Stomach smooth muscle (tissue), 2 donors: Measurements from ENCODE around the gene CEP170B.
"Not testable (repeated sequence)": the region's sequence is repeated elsewhere in the genome, so short reads cannot be mapped to it uniquely, and the experiment has no call there.

Source experiments
- H3K27ac ChIP-seq: one replicate; pipeline ENCODE4 v1.7.0; 2013; ENCODE audit warnings: mild to moderate bottlenecking, low read length, inconsistent platforms
- H3K27me3 ChIP-seq, 2 donors: one replicate each; pipeline ENCODE4 v1.7.0; 2013; ENCODE audit warnings: low read length in 2 of 2; ENCODE audit not compliant: insufficient read depth in 2 of 2, control insufficient read depth in 1 of 2
- H3K36me3 ChIP-seq, 2 donors: one replicate each; pipeline ENCODE4 v1.7.0; 2013; ENCODE audit warnings: low read length in 2 of 2; ENCODE audit not compliant: control insufficient read depth in 2 of 2, insufficient read depth in 2 of 2
- H3K4me1 ChIP-seq: one replicate; pipeline ENCODE4 v1.7.0; 2013; ENCODE audit warnings: low read length; ENCODE audit not compliant: control insufficient read depth, insufficient read depth
- H3K4me3 ChIP-seq, 2 donors: one replicate each; pipeline ENCODE4 v1.7.0; 2013; ENCODE audit warnings: low read length in 2 of 2
- H3K9ac ChIP-seq, 2 donors: one replicate each; pipeline ENCODE4 v1.7.0; 2013; ENCODE audit warnings: low read length in 2 of 2, mild to moderate bottlenecking in 1 of 2
- H3K9me3 ChIP-seq, 2 donors: one replicate each; pipeline ENCODE4 v1.7.0; 2013; ENCODE audit warnings: low read length in 2 of 2; ENCODE audit not compliant: control insufficient read depth in 2 of 2
- donor health status: healthy.
- donor health status: Pancreatic carcinoma.

The CEP170B gene

GRCh38 chr14:104880584-104881210, 15.6 kb downstream of the CEP170B start:
- Histone ChIP-seq H3K36me3 (peaks cover 13 to 18% of the 10 kb centered on the region in 2 donors), H3K27me3 (no peaks in the 10 kb centered on the region), H3K27ac (no peak overlapping the region), H3K4me3 (no peak overlapping the region), H3K4me1 (no peaks in the 10 kb centered on the region), H3K9ac (no peak overlapping the region), H3K9me3 (no peaks in the 10 kb centered on the region)

GRCh38 chr14:104881369-104881979, 16.4 kb downstream of the CEP170B start:
- Histone ChIP-seq H3K36me3 (peaks cover 13 to 19% of the 10 kb centered on the region in 2 donors), H3K27ac (no peak overlapping the region), H3K27me3 (no peaks in the 10 kb centered on the region), H3K4me3 (no peak overlapping the region), H3K9ac (no peak overlapping the region), H3K4me1 (no peaks in the 10 kb centered on the region), H3K9me3 (no peaks in the 10 kb centered on the region)

DNA sequence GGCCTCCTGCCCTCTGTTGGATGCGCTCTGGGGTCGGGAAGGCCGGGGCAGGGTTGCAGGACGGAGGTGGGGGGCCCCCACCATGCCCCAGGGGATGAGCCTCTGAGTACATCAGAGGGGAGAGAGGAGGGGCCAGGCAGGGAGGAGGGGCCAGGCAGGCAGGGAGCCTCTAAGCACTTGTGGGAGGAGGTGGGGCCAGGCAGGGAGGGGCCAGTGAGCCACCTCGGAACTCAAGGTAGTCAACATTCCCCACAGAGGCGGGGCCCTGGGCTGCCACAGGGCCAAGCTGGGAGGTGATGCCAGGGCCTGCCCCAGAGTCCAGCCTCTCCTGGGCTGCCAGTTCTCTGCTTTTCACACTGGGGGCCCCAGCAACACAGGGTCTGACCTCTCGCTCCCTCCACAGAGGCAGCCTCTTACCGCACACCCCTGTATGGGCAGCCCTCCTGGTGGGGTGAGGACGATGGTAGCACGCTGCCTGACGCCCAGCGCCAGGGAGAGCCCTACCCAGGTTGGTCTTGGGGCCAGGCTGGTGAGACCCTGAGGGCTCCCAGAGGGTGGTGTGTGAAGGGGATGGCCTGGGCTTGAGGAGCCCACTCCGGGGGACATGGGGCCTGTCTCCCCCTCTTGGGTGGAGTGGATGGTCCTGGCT, 17.4 kb downstream of the CEP170B start:
- H3K27me3 ChIP-seq = no peaks in the 10 kb centered on the region
- H3K36me3 ChIP-seq = peaks cover 17 to 23% of the 10 kb centered on the region in 2 donors
- no peaks in the 10 kb centered on the region for H3K9me3 ChIP-seq
- H3K9ac ChIP-seq = no peak overlapping the region
- H3K4me1 ChIP-seq = no peaks in the 10 kb centered on the region
- H3K27ac ChIP-seq = no peak overlapping the region
- H3K4me3 ChIP-seq = no peak overlapping the region

DNA sequence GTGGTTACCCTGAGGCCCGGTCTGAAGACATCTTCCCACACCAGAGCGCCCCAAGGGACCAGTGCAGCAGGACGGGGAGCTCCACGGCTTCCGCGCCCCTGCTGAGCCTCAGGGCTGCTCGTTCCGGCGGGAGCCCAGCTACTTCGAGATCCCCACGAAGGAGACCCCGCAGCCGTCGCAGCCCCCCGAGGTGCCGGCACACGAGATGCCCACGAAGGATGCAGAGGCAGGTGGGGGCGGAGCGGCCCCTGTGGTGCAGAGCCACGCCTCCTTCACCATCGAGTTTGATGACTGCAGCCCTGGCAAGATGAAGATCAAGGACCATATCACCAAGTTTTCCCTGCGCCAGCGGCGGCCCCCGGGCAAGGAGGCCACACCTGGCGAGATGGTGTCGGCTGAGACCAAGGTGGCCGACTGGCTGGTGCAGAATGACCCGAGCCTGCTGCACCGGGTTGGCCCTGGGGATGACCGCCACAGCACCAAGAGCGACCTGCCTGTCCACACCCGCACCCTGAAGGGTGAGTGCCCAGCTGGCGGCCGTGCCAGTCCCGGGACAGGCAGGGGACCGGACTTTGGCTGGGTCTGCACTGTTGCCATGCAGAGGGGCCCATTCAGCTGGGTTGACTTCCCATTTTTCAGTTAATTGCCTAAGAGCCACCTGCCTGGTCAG, 18.1 kb downstream of the CEP170B start:
- H3K27ac ChIP-seq = no peak overlapping the region
- H3K36me3 ChIP-seq = peaks cover 16 to 25% of the 10 kb centered on the region in 2 donors
- no peaks in the 10 kb centered on the region for H3K9me3 ChIP-seq
- H3K4me3 ChIP-seq = no peak overlapping the region
- H3K4me1 ChIP-seq = no peaks in the 10 kb centered on the region
- H3K27me3 ChIP-seq = no peaks in the 10 kb centered on the region
- H3K9ac ChIP-seq = no peak overlapping the region

GRCh38 chr14:104883681-104884361, 18.8 kb downstream of the CEP170B start:
- Histone ChIP-seq H3K36me3 (peaks cover 13 to 24% of the 10 kb centered on the region in 2 donors), H3K27ac (no peak overlapping the region), H3K4me3 (no peak overlapping the region), H3K27me3 (no peaks in the 10 kb centered on the region), H3K4me1 (no peaks in the 10 kb centered on the region), H3K9me3 (no peaks in the 10 kb centered on the region), H3K9ac (no peak overlapping the region)

GRCh38 chr14:104884381-104884780, 19.3 kb downstream of the CEP170B start:
- not testable (repeated sequence) for H3K27ac ChIP-seq, H3K4me1 ChIP-seq, H3K4me3 ChIP-seq, H3K9me3 ChIP-seq, H3K27me3 ChIP-seq, H3K9ac ChIP-seq
- H3K36me3 ChIP-seq = peaks cover 13 to 24% of the 10 kb centered on the region in 2 donors

DNA sequence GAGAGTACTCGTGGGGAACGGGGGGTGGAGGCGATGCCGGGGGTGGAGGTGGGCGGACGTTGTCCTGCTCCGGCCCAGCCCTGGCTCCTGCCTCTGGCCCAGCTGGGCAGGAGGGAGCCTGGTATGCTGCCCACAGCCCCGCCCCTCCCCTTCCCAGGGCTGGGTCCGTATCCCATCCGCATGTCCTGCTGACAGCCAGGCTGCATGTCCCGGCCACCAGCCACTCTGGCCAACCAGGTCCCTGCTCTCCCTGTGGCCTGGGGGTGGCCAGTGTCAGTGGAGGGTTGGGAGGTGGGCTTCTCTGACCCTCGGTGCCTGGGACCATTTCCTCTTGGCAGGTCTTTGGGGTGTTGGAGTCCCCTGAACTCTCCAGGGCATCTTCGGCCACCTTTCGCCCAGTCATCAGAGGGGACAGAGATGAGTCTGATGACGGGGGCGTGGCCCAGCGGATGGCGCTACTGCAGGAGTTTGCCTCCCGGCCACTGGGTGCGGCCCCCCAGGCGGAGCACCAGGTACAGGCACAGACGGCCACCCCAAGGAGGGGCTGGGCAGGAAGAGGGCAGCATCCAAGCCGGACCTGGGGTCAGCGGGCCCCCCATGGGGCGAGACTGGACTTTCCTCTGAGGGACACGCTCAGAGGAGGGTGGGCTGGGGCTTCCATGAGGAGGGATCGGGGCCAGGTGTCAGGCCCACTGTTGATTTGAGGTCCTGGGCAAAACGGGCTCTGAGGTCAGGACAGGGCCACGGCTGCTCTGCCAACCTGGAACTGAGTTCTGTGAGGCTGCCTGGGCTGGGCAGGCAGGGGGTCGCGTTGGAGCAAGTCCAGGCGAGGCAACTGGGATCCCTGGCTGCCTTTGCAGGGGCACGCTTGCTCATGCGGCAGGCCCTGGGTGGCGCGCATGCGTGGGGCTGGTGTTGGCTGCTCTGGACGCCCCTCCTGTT, 20.2 kb downstream of the CEP170B start:
- Histone ChIP-seq H3K36me3 (peaks cover 10 to 21% of the 10 kb centered on the region in 2 donors), H3K9me3 (no peaks in the 10 kb centered on the region), H3K4me3 (no peak overlapping the region), H3K4me1 (no peaks in the 10 kb centered on the region), H3K9ac (no peak overlapping the region), H3K27me3 (no peaks in the 10 kb centered on the region), H3K27ac (no peak overlapping the region)

DNA sequence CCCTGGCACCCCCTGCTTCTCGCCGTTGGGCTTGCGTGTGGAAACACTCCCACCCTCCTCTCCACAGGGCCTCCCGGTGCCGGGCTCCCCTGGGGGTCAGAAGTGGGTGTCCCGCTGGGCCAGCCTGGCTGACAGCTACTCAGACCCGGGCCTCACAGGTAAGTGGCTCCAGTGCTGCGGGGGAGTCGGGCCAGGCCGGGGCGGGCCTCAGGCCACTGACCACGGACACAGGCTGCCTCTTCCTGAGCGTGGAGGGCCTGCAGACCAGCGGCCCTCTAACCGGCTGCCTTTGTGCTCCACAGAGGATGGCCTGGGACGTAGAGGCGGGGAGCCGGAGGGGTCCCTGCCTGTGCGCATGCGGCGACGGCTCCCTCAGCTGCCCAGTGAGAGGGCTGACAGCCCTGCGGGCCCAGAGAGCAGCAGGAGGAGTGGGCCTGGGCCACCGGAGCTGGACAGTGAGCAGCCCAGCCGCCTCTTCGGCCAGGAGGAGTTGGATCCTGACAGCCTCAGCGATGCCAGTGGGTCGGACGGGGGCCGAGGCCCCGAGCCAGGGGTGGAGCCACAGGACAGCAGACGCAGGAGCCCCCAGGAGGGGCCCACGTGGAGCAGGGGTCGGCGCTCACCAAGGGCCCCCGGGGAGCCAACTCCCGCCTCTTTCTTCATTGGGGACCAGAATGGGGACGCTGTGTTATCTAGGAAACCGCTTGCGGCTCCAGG, 21.1 kb downstream of the CEP170B start:
- Histone ChIP-seq H3K4me3 (no peak overlapping the region), H3K36me3 (peaks cover 4 to 15% of the 10 kb centered on the region in 2 donors), H3K4me1 (no peaks in the 10 kb centered on the region), H3K9me3 (no peaks in the 10 kb centered on the region), H3K9ac (no peak overlapping the region), H3K27me3 (no peaks in the 10 kb centered on the region), H3K27ac (no peak overlapping the region)

GRCh38 chr14:104886690-104887622, 21.9 kb downstream of the CEP170B start:
- no peaks in the 10 kb centered on the region for H3K27me3 ChIP-seq
- H3K9me3 ChIP-seq = no peaks in the 10 kb centered on the region
- H3K27ac ChIP-seq = no peak overlapping the region
- H3K4me1 ChIP-seq = no peaks in the 10 kb centered on the region
- H3K36me3 ChIP-seq = peaks cover 4 to 13% of the 10 kb centered on the region in 2 donors
- no peak overlapping the region for H3K9ac ChIP-seq
- no peak overlapping the region for H3K4me3 ChIP-seq
